Thyroid gland (tissue), 4 donors: ENCODE results near the gene CRYAA.

Experiments
- CTCF ChIP-seq, 6 experiments: fragments of 200-600 bp in 3 of 6; fragments of 450-650 bp in 3 of 6; sonication (generic) in 3 of 6; IDR thresholded peaks; one replicate each; pipeline ENCODE4 v1.5.1; 2016 to 2019; ENCODE audit warnings: antibody characterized with exemption in 6 of 6, mild to moderate bottlenecking in 2 of 6, inconsistent platforms in 1 of 6, moderate library complexity in 1 of 6
- POLR2A ChIP-seq, 2 donors: fragments of 450-650 bp; IDR thresholded peaks; one replicate each; pipeline ENCODE4 v1.6.1; 2017; ENCODE audit warnings: antibody characterized with exemption in 2 of 2, mild to moderate bottlenecking in 2 of 2, moderate library complexity in 1 of 2

GRCh38 chr21:43191971-43192370, 23.2 kb downstream of the CRYAA start:
- TF ChIP-seq CTCF (IDR thresholded peaks at IDR 0.05): no peak
- no peak for TF ChIP-seq POLR2A (IDR thresholded peaks at IDR 0.05)
